Esophagus squamous epithelium (tissue), 5 donors: ENCODE results near the gene OPTC. TPM values are rescaled to one million over a fixed set of nuclear protein-coding genes. Genes with fewer than 3 reads are reported as not detected.

Experiments
- DNase-seq: peaks from one replicate; lab custom pipeline; 2025; lab: John Stamatoyannopoulos, UW
- H3K27ac ChIP-seq, 4 donors: fragments of 200-600 bp; sonication (generic); one replicate each; pipeline ENCODE4 v1.5.1; 2016 to 2019; ENCODE audit warnings: mild to moderate bottlenecking in 1 of 4
- H3K27me3 ChIP-seq, 4 donors: fragments of 200-600 bp; sonication (generic); 1 replicate in 3 of 4; 2 replicates in 1 of 4; pipeline versions ENCODE4 v1.5.1 to v1.6.0; 2017 to 2021; ENCODE audit warnings: antibody characterized with exemption in 1 of 4
- H3K36me3 ChIP-seq, 3 donors: fragments of 200-600 bp; sonication (generic); one replicate each; pipeline ENCODE4 v1.5.1; 2016 to 2019
- H3K4me1 ChIP-seq, 3 donors: fragments of 200-600 bp; sonication (generic); one replicate each; pipeline ENCODE4 v1.5.1; 2017 to 2019
- H3K4me3 ChIP-seq, 4 donors: fragments of 200-600 bp; sonication (generic); 1 replicate in 3 of 4; 2 replicates in 1 of 4; pipeline ENCODE4 v1.5.1; 2016 to 2019; ENCODE audit warnings: mild to moderate bottlenecking in 2 of 4, moderate library complexity in 1 of 4
- H3K9me3 ChIP-seq, 3 donors: fragments of 200-600 bp; sonication (generic); one replicate each; pipeline ENCODE4 v1.5.1; 2016 to 2019
- CTCF ChIP-seq, 6 experiments: fragments of 450-650 bp in 4 of 6; fragments of 200-600 bp in 2 of 6; sonication (generic) in 2 of 6; IDR thresholded peaks; one replicate each; pipeline ENCODE4 v1.5.1; 2016 to 2019; ENCODE audit warnings: antibody characterized with exemption in 6 of 6, mild to moderate bottlenecking in 4 of 6, moderate library complexity in 4 of 6
- POLR2A ChIP-seq, 4 donors: fragments of 450-650 bp; IDR thresholded peaks; one replicate each; pipeline ENCODE4 v1.6.1; 2017; ENCODE audit warnings: antibody characterized with exemption in 4 of 4, mild to moderate bottlenecking in 4 of 4, moderate library complexity in 3 of 4
- WGBS, 2 donors: methylation state at CpG; one replicate each; pipeline ENCODE4 v1.1.5; 2018; 5-methylcytosine and 5-hydroxymethylcytosine counted together
- intact Hi-C: fragments of 100-400 bp; cut with DNase I; formaldehyde crosslinking; loops from one replicate; pipeline ENCODE4 v1.15.0; 2022
- total RNA-seq, 4 donors: library from RNA; depleted of rRNA; stranded (reverse); fragments of >200 nt; gene quantifications; one replicate each; pipeline ENCODE4 v1.1.0, GENCODE V29; 2016
- donor health status: DM: yes; HTN: yes; CAD: no.

The OPTC gene
- total RNA-seq, 4 donors from 2014 or later: not detected

- H3K36me3 ChIP-seq: no peaks in the 10 kb centered on the region
- H3K27me3 ChIP-seq: peaks cover 0 to 42% (median 0%) of the 10 kb centered on the region in 4 donors
- DNase-seq: no peak
- 72 to 73% methylated on average over 4 to 5 of the region's 18 CpGs for WGBS, 2 donors
- no peak overlapping the region for H3K4me3 ChIP-seq
- H3K9me3 ChIP-seq: no peaks in the 10 kb centered on the region
- H3K27ac ChIP-seq: no peak overlapping the region
- intact Hi-C loops: no loop called here
- no peak for TF ChIP-seq CTCF (IDR thresholded peaks at IDR 0.05)
- TF ChIP-seq POLR2A (IDR thresholded peaks at IDR 0.05): no peak
- peaks cover 0 to 6% (median 0%) of the 10 kb centered on the region in 3 donors for H3K4me1 ChIP-seq
Measured at GRCh38 chr1:203454986-203455471, 38.9 kb upstream of the OPTC start.

- no peak for DNase-seq
- 71 to 83% methylated on average over 3 of the region's 3 CpGs for WGBS, 2 donors
- Histone ChIP-seq H3K4me1 (no peaks in the 10 kb centered on the region), H3K4me3 (no peak overlapping the region), H3K9me3 (no peaks in the 10 kb centered on the region), H3K27me3 (peaks cover 0 to 37% (median 0%) of the 10 kb centered on the region in 4 donors), H3K36me3 (no peaks in the 10 kb centered on the region), H3K27ac (no peak overlapping the region)
- no peak for TF ChIP-seq POLR2A (IDR thresholded peaks at IDR 0.05)
- no peak for TF ChIP-seq CTCF (IDR thresholded peaks at IDR 0.05)
- intact Hi-C loops: no loop called here
Measured at GRCh38 chr1:203455706-203456105, 38.2 kb upstream of the OPTC start.

GRCh38 chr1:203456577-203456976 is 37.4 kb upstream of the OPTC start:
- no peak for DNase-seq
- Histone ChIP-seq H3K4me3 (no peak overlapping the region), H3K9me3 (no peaks in the 10 kb centered on the region), H3K4me1 (no peaks in the 10 kb centered on the region), H3K36me3 (no peaks in the 10 kb centered on the region), H3K27ac (no peak overlapping the region), H3K27me3 (peaks cover 0 to 32% (median 0%) of the 10 kb centered on the region in 4 donors)
- intact Hi-C loops: no loop called here
- TF ChIP-seq CTCF (IDR thresholded peaks at IDR 0.05) (no peak), POLR2A (IDR thresholded peaks at IDR 0.05) (no peak)
- WGBS, 2 donors: 70 to 94% methylated on average over 4 of the region's 4 CpGs

GRCh38 chr1:203458078-203458477 is 35.9 kb upstream of the OPTC start:
- Histone ChIP-seq H3K36me3 (no peaks in the 10 kb centered on the region), H3K27me3 (peaks cover 0 to 26% (median 0%) of the 10 kb centered on the region in 4 donors), H3K9me3 (no peaks in the 10 kb centered on the region), H3K4me3 (no peak overlapping the region), H3K4me1 (peaks cover 0 to 9% (median 0%) of the 10 kb centered on the region in 3 donors), H3K27ac (no peak overlapping the region)
- TF ChIP-seq POLR2A (IDR thresholded peaks at IDR 0.05) (no peak), CTCF (IDR thresholded peaks at IDR 0.05) (no peak)
- intact Hi-C loops: no loop called here
- 82 to 90% methylated on average over 5 of the region's 5 CpGs for WGBS, 2 donors
- DNase-seq: no peak

- no peak for DNase-seq
- intact Hi-C loops: no loop called here
- no peaks in the 10 kb centered on the region for H3K36me3 ChIP-seq
- H3K27me3 ChIP-seq: peaks cover 0 to 27% (median 0%) of the 10 kb centered on the region in 4 donors
- no peak overlapping the region for H3K4me3 ChIP-seq
- H3K27ac ChIP-seq: no peak overlapping the region
- 64 to 66% methylated on average over 8 of the region's 8 CpGs for WGBS, 2 donors
- H3K4me1 ChIP-seq: peaks cover 0 to 25% (median 15%) of the 10 kb centered on the region in 3 donors
- no peaks in the 10 kb centered on the region for H3K9me3 ChIP-seq
- TF ChIP-seq CTCF (IDR thresholded peaks at IDR 0.05): no peak
- TF ChIP-seq POLR2A (IDR thresholded peaks at IDR 0.05): no peak
Measured at GRCh38 chr1:203459671-203460201, 34.2 kb upstream of the OPTC start.
